ENCODE measurements around the gene TLE4. TPM values are rescaled to one million over a fixed set of nuclear protein-coding genes. Genes with fewer than 3 reads are reported as not detected.

TLE4 gene
- total and polyA plus RNA-seq, 10 of the 15 experiments (the other 5 are each of a cell fraction or from before 2014, with no cell fraction given): 5.3 to 53.3 (median 23.3) TPM

GRCh38 chr9:79731171-79731890 lies 159.6 kb downstream of the TLE4 start:
- no peaks in the 10 kb centered on the region; a peak in 1 of 4 replicates for H3K36me3 ChIP-seq (ENCODE audit: control insufficient read depth in 2 of 2, insufficient read depth in 2 of 2, low read length in 1 of 2)
- no peak overlapping the region for H3K27ac ChIP-seq (ENCODE audit: control insufficient read depth, insufficient read depth)
- DNase-seq (ENCODE audit: low read depth, low spot score) (peak; percentile 13), FAIRE-seq (no peak), ATAC-seq (peak; percentile 91)
- H3K4me3 ChIP-seq: no peak overlapping the region
- SMC1A ChIA-PET (ENCODE audit: uncharacterized antibody, unreplicated experiment): interaction anchor here (0.9 to 2.2 kb wide), 2 partner anchors 159 to 170 kb away, joined by 4 to 5 read pairs; partner anchors contain the start of gene TLE4
- in situ Hi-C loops (cut with MboI) (no loop called here), intact Hi-C loops (cut with micrococcal nuclease; ENCODE audit: unreplicated experiment) (loop anchor here (5.0 kb wide), 1 partner anchor 254 kb away; no protein-coding TSS in a partner anchor)
- H3K9me3 ChIP-seq (replicated peaks; ENCODE audit: control insufficient read depth, insufficient read depth, low read length): no peaks in the 10 kb centered on the region
- no peaks in the 10 kb centered on the region for H3K27me3 ChIP-seq (replicated peaks in 1 of 2; ENCODE audit: control insufficient read depth in 2 of 2, insufficient read depth in 2 of 2, low read length in 1 of 2)
- CTCF ChIA-PET: interaction anchor here (0.6 kb wide), 1 partner anchor 87 kb away, joined by 3 read pairs; no protein-coding TSS in a partner anchor
- RAD21 ChIA-PET (ENCODE audit: unreplicated experiment): interaction anchor here (1.0 kb wide), 1 partner anchor 20 kb away, joined by 3 read pairs; no protein-coding TSS in a partner anchor
- 20% methylated on average over 9 of the region's 9 CpGs for WGBS (ENCODE audit: insufficient coverage, insufficient replicate concordance, low lambda C conversion rate, missing lambda C conversion rate)
- H3K79me2 ChIP-seq (ENCODE audit: control insufficient read depth, insufficient read depth, low read length): no peaks in the 10 kb centered on the region
- TF ChIP-seq MTA2 (IDR thresholded peaks at IDR 0.05; ENCODE audit: low read depth): no peak
- no peak for TF ChIP-seq ZNF217 (IDR thresholded peaks at IDR 0.05)
- peak; percentile 24 for TF ChIP-seq BCL3 (IDR thresholded peaks at IDR 0.05; ENCODE audit: borderline replicate concordance, insufficient read depth, low read depth, low read length, poor library complexity, severe bottlenecking)
- 0 out of 2 replicates have a peak, but pooled peaks have one; percentile 18 for TF ChIP-seq IRF4 (IDR thresholded peaks at IDR 0.05; ENCODE audit: low read depth, low read length)
- TF ChIP-seq JUNB (IDR thresholded peaks at IDR 0.05): peak; percentile 58
- no peak for TF ChIP-seq SMAD1 (IDR thresholded peaks at IDR 0.05; ENCODE audit: low read depth, partially characterized antibody)
- peak; percentile 39 for TF ChIP-seq MEF2B (IDR thresholded peaks at IDR 0.05; ENCODE audit: partially characterized antibody, poor library complexity, severe bottlenecking)
- TF ChIP-seq HDAC6 (IDR thresholded peaks at IDR 0.05; ENCODE audit: unreplicated experiment): no peak
- no peak for TF ChIP-seq USF2 (IDR thresholded peaks at IDR 0.05; ENCODE audit: borderline replicate concordance, low read depth, low read length)
- no peak for TF ChIP-seq CEBPB (IDR thresholded peaks at IDR 0.05; ENCODE audit: borderline replicate concordance in 1 of 2, low read depth in 2 of 2, low read length in 2 of 2)
- peak overlapping the region; percentile 28 for H3K4me2 ChIP-seq (ENCODE audit: control insufficient read depth, insufficient read depth)
- no peak overlapping the region for H3K9ac ChIP-seq (ENCODE audit: control insufficient read depth, insufficient read depth, low read length)
- H2AFZ ChIP-seq (ENCODE audit: control insufficient read depth, low read depth, low read length): no peak overlapping the region
- 0 out of 2 replicates have a peak, but pooled peaks cover 3% of the 10 kb centered on the region for H3K4me1 ChIP-seq (ENCODE audit: control insufficient read depth, insufficient read depth, low read length)
- H4K20me1 ChIP-seq (ENCODE audit: control insufficient read depth, insufficient read depth): no peaks in the 10 kb centered on the region
- POLR2A ChIA-PET: no interaction called here
- no TSS peak for BruUV-seq (replicated peaks)
